Neuronal stem cell (in vitro differentiated cells): ENCODE measurements around the gene HACD4. TPM values are rescaled to one million over a fixed set of nuclear protein-coding genes. Genes with fewer than 3 reads are reported as not detected.

Experiments
- DNase-seq: peaks from one replicate; pipeline ENCODE4 v3.0.0-alpha.2; 2013; ENCODE audit warnings: low spot score
- H2AFZ ChIP-seq: one replicate; pipeline ENCODE4 v1.6.1; 2013; ENCODE audit warnings: mild to moderate bottlenecking, low read length, inconsistent platforms
- H2AK5ac ChIP-seq: 2 replicates; pipeline ENCODE4 v1.6.1; 2013; ENCODE audit warnings: low read depth, mild to moderate bottlenecking, inconsistent platforms, low read length, moderate library complexity, mixed read lengths
- H2BK120ac ChIP-seq: 2 replicates; pipeline ENCODE4 v1.6.1; 2013; ENCODE audit warnings: low read depth, mild to moderate bottlenecking, inconsistent platforms, low read length, moderate library complexity, mixed read lengths
- H2BK12ac ChIP-seq: one replicate; pipeline ENCODE4 v1.6.1; 2013; ENCODE audit warnings: low read length, inconsistent platforms
- H2BK15ac ChIP-seq: 2 replicates; pipeline ENCODE4 v1.6.1; 2013; ENCODE audit warnings: mild to moderate bottlenecking, low read length, inconsistent platforms, mixed read lengths
- H2BK5ac ChIP-seq: one replicate; pipeline ENCODE4 v1.6.1; 2013; ENCODE audit warnings: inconsistent platforms, mild to moderate bottlenecking, low read length, moderate library complexity
- H3K14ac ChIP-seq: one replicate; pipeline ENCODE4 v1.6.1; 2013; ENCODE audit warnings: low read length, inconsistent platforms
- H3K18ac ChIP-seq: 2 replicates; pipeline ENCODE4 v1.6.1; 2013; ENCODE audit warnings: low read length, inconsistent platforms
- H3K23ac ChIP-seq: 2 replicates; pipeline ENCODE4 v1.6.1; 2013; ENCODE audit warnings: low read depth, mild to moderate bottlenecking, mixed read lengths, low read length, inconsistent platforms; ENCODE audit not compliant: poor library complexity
- H3K27ac ChIP-seq: replicated peaks from 3 replicates; pipeline ENCODE4 v1.5.1; 2013; ENCODE audit warnings: low read length, inconsistent platforms
- H3K27me3 ChIP-seq, 3 experiments: 2 replicates each; pipeline ENCODE4 v1.6.1; 2013; ENCODE audit warnings: low read length in 3 of 3, mild to moderate bottlenecking in 2 of 3, inconsistent platforms in 1 of 3, low read depth in 1 of 3, mixed read lengths in 1 of 3, moderate library complexity in 1 of 3; ENCODE audit not compliant: control insufficient read depth in 3 of 3, insufficient read depth in 3 of 3
- H3K36me3 ChIP-seq, 2 donors: replicated peaks in 1 of 2; 2 replicates each; pipeline ENCODE4 v1.6.1; 2013; ENCODE audit warnings: low read length in 2 of 2; ENCODE audit not compliant: control insufficient read depth in 2 of 2, insufficient read depth in 2 of 2
- H3K4ac ChIP-seq: 2 replicates; pipeline ENCODE4 v1.6.1; 2013; ENCODE audit warnings: inconsistent platforms, mild to moderate bottlenecking, low read length, moderate library complexity
- H3K4me1 ChIP-seq, 2 donors: 1 replicate in 1 of 2; 2 replicates in 1 of 2; pipeline ENCODE4 v1.6.1; 2013; ENCODE audit warnings: low read length in 2 of 2, low read depth in 1 of 2; ENCODE audit not compliant: control insufficient read depth in 2 of 2, insufficient read depth in 1 of 2
- H3K4me2 ChIP-seq: one replicate; pipeline ENCODE4 v1.6.1; 2013; ENCODE audit warnings: mild to moderate bottlenecking, low read length, inconsistent platforms; ENCODE audit not compliant: insufficient read depth, poor library complexity, severe bottlenecking
- H3K4me3 ChIP-seq, 2 donors: 2 replicates each; pipeline ENCODE4 v1.5.1; 2013; ENCODE audit warnings: low read length in 2 of 2, mild to moderate bottlenecking in 2 of 2, inconsistent platforms in 1 of 2, moderate library complexity in 1 of 2
- H3K79me1 ChIP-seq: one replicate; pipeline ENCODE4 v1.6.1; 2013; ENCODE audit warnings: low read depth, mild to moderate bottlenecking, inconsistent platforms, low read length, moderate library complexity
- H3K9ac ChIP-seq: one replicate; pipeline ENCODE4 v1.6.1; 2013; ENCODE audit warnings: mild to moderate bottlenecking, low read depth, low read length, inconsistent platforms; ENCODE audit not compliant: poor library complexity
- H3K9me3 ChIP-seq, 2 donors: replicated peaks in 1 of 2; 2 replicates each; pipeline versions ENCODE3 to v1.6.1; 2013; ENCODE audit warnings: low read length in 2 of 2, mild to moderate bottlenecking in 2 of 2, inconsistent platforms in 1 of 2, low read depth in 1 of 2, mixed read lengths in 1 of 2, moderate library complexity in 1 of 2; ENCODE audit not compliant: control insufficient read depth in 2 of 2, insufficient read depth in 1 of 2
- H4K8ac ChIP-seq: one replicate; pipeline ENCODE4 v1.6.1; 2013; ENCODE audit warnings: low read depth, mild to moderate bottlenecking, inconsistent platforms, low read length, moderate library complexity
- H4K91ac ChIP-seq: one replicate; pipeline ENCODE4 v1.6.1; 2013; ENCODE audit warnings: low read length, low read depth, mild to moderate bottlenecking, inconsistent platforms; ENCODE audit not compliant: poor library complexity
- WGBS, 2 donors: extraction: QIAGEN DNeasy Blood & Tissue Kit; methylation state at CpG; one replicate each; pipeline ENCODE4 v1.1.7; 2013; ENCODE audit warnings: missing lambda C conversion rate in 2 of 2, mixed read lengths in 1 of 2; ENCODE audit not compliant: insufficient read length in 2 of 2, insufficient replicate concordance in 1 of 2; ENCODE audit errors: extremely low coverage in 2 of 2; 5-methylcytosine and 5-hydroxymethylcytosine counted together
- polyA plus RNA-seq, 2 experiments: library from polyadenylated mRNA; stranded (reverse); fragments of 200-250 nt; gene quantifications; one replicate each; pipeline ENCODE4 v1.2.3, GENCODE V29; 2013

HACD4 gene
- polyA plus RNA-seq (2013, experiment 1 of 2): 1.5 TPM
- polyA plus RNA-seq (2013, experiment 2 of 2): 1.6 TPM

- DNase-seq: peak; percentile 23
- peak within 1 kb of the TSS; percentile 61 for H3K4me2 ChIP-seq
- H3K27me3 ChIP-seq: no peaks in the 10 kb centered on the region
- no peak within 1 kb of the TSS for H2BK120ac ChIP-seq
- peak within 1 kb of the TSS; percentile 86 for H2BK15ac ChIP-seq
- no peaks in the 10 kb centered on the region for H3K79me1 ChIP-seq
- H2BK12ac ChIP-seq: no peak within 1 kb of the TSS
- H3K4ac ChIP-seq: no peak within 1 kb of the TSS
- H2BK5ac ChIP-seq: no peak within 1 kb of the TSS
- no peaks in the 10 kb centered on the region for H3K9me3 ChIP-seq
- no peak within 1 kb of the TSS for H3K23ac ChIP-seq
- peak within 1 kb of the TSS; percentile 56 for H2AFZ ChIP-seq
- no peak within 1 kb of the TSS for H4K8ac ChIP-seq
- peak within 1 kb of the TSS; percentile 34 for H3K9ac ChIP-seq
- peaks cover 8 to 9% of the 10 kb centered on the region in 2 donors for H3K4me1 ChIP-seq
- H3K36me3 ChIP-seq: no peaks in the 10 kb centered on the region
- H2AK5ac ChIP-seq: peak within 1 kb of the TSS; percentile 79
- no peak within 1 kb of the TSS for H3K27ac ChIP-seq
- peak within 1 kb of the TSS in 1 of 2 donors; percentile 69 for H3K4me3 ChIP-seq
- no peak within 1 kb of the TSS for H3K14ac ChIP-seq
- H3K18ac ChIP-seq: peak within 1 kb of the TSS; percentile 86
- no CpG with 5 or more reads among the region's 46 CpGs for WGBS, 2 donors
- no peak within 1 kb of the TSS for H4K91ac ChIP-seq
These were observed at the start of gene HACD4 for GRCh38 chr9:21031091-21031807. HACD4 (minus strand) TSS chr9:21031640; CDS start chr9:21031590, 50 bp downstream.

GRCh38 chr9:21080793-21081192 lies 49.4 kb upstream of the HACD4 start:
- H2BK5ac ChIP-seq: no peak overlapping the region
- no peak overlapping the region for H2BK15ac ChIP-seq
- no peak overlapping the region for H3K14ac ChIP-seq
- no peak overlapping the region for H3K9ac ChIP-seq
- H3K4me3 ChIP-seq: no peak overlapping the region
- no peak overlapping the region for H3K4me2 ChIP-seq
- no peak overlapping the region for H4K8ac ChIP-seq
- H3K36me3 ChIP-seq: no peaks in the 10 kb centered on the region
- H3K4ac ChIP-seq: no peak overlapping the region
- no peak overlapping the region for H3K23ac ChIP-seq
- DNase-seq: no peak
- H3K27ac ChIP-seq: no peak overlapping the region
- H4K91ac ChIP-seq: no peak overlapping the region
- H2BK12ac ChIP-seq: no peak overlapping the region
- no peak overlapping the region for H2AK5ac ChIP-seq
- no peak overlapping the region for H3K18ac ChIP-seq
- no peaks in the 10 kb centered on the region for H3K79me1 ChIP-seq
- no CpG with 5 or more reads among the region's 1 CpG for WGBS, 2 donors
- H2AFZ ChIP-seq: no peak overlapping the region
- H3K9me3 ChIP-seq: no peaks in the 10 kb centered on the region
- H3K4me1 ChIP-seq: peaks cover 2 to 5% of the 10 kb centered on the region in 2 donors
- no peaks in the 10 kb centered on the region for H3K27me3 ChIP-seq
- H2BK120ac ChIP-seq: no peak overlapping the region

GRCh38 chr9:21078702-21079101 lies 47.3 kb upstream of the HACD4 start:
- Histone ChIP-seq H3K4me1 (peaks cover 5 to 6% of the 10 kb centered on the region in 2 donors), H2BK120ac (no peak overlapping the region), H2BK5ac (no peak overlapping the region), H3K4me2 (no peak overlapping the region), H2AFZ (peak overlapping the region; percentile 40), H3K4me3 (no peak overlapping the region), H2BK12ac (no peak overlapping the region), H2AK5ac (no peak overlapping the region), H4K91ac (no peak overlapping the region), H3K9ac (no peak overlapping the region), H4K8ac (no peak overlapping the region), H3K27me3 (no peaks in the 10 kb centered on the region), H3K18ac (no peak overlapping the region), H3K4ac (no peak overlapping the region), H3K23ac (no peak overlapping the region), H3K9me3 (no peaks in the 10 kb centered on the region), H3K27ac (no peak overlapping the region), H3K36me3 (no peaks in the 10 kb centered on the region), H3K14ac (no peak overlapping the region), H2BK15ac (no peak overlapping the region), H3K79me1 (no peaks in the 10 kb centered on the region)
- no peak for DNase-seq
- WGBS, 2 donors: no CpG with 5 or more reads among the region's 1 CpG

- peaks cover 5 to 6% of the 10 kb centered on the region in 2 donors for H3K4me1 ChIP-seq
- H3K4ac ChIP-seq: no peak within 1 kb of the TSS
- no peak within 1 kb of the TSS for H2BK12ac ChIP-seq
- no peak for DNase-seq
- no peak within 1 kb of the TSS for H2BK5ac ChIP-seq
- H3K27me3 ChIP-seq: no peaks in the 10 kb centered on the region
- H3K36me3 ChIP-seq: no peaks in the 10 kb centered on the region
- no peak within 1 kb of the TSS for H3K18ac ChIP-seq
- WGBS, 2 donors: no CpG with 5 or more reads among the region's 3 CpGs
- no peak within 1 kb of the TSS for H3K14ac ChIP-seq
- H3K79me1 ChIP-seq: no peaks in the 10 kb centered on the region
- H3K9ac ChIP-seq: no peak within 1 kb of the TSS
- no peak within 1 kb of the TSS for H2BK15ac ChIP-seq
- no peak within 1 kb of the TSS for H4K8ac ChIP-seq
- H4K91ac ChIP-seq: no peak within 1 kb of the TSS
- no peak within 1 kb of the TSS for H3K27ac ChIP-seq
- H2BK120ac ChIP-seq: no peak within 1 kb of the TSS
- H3K23ac ChIP-seq: no peak within 1 kb of the TSS
- H3K4me3 ChIP-seq: no peak within 1 kb of the TSS
- no peak within 1 kb of the TSS for H3K4me2 ChIP-seq
- no peaks in the 10 kb centered on the region for H3K9me3 ChIP-seq
- H2AFZ ChIP-seq: peak within 1 kb of the TSS; percentile 40
- no peak within 1 kb of the TSS for H2AK5ac ChIP-seq
These were observed 46.3 kb upstream of the HACD4 start, which contains the start of gene IFNB1 for GRCh38 chr9:21077781-21078180. IFNB1 (minus strand) TSS chr9:21077942; CDS start chr9:21077869, 73 bp downstream.
